ENCODE results near the gene NEURL1. TPM values are rescaled to one million over a fixed set of nuclear protein-coding genes. Genes with fewer than 3 reads are reported as not detected.

The NEURL1 gene
- polyA plus RNA-seq = 10 to 100 TPM; 14.6 to 48.6 (median 20.8) TPM
- long read RNA-seq, donor 1, partial matches to known transcripts = 51 of 59 reads
- long read RNA-seq, donor 1, other reads (novel, unspliced or antisense) = 7 of 59 reads
- long read RNA-seq, donor 2 = 0 reads
- long read RNA-seq, donor 3 = 0 reads
- long read RNA-seq, donor 4 = 0 reads
- long read RNA-seq, donor 5 = 0 reads
- long read RNA-seq, donor 6 = 0 reads
- long read RNA-seq, donor 7 = 0 reads
- long read RNA-seq, donor 8 = 0 reads
- long read RNA-seq, donor 9 = 0 reads
- long read RNA-seq, donor 10, full-length matches to known transcripts = 2 of 2 reads
- long read RNA-seq, donor 10, partial matches to known transcripts = 0 of 2 reads
- long read RNA-seq, donor 10, other reads (novel, unspliced or antisense) = 0 of 2 reads

- peak within 1 kb of the TSS; percentile 38 to 69 (median 62) for H3K4me3 ChIP-seq (ENCODE audit: low read depth in 1 of 3, low read length in 3 of 3)
- peak in 1 of 2 donors; percentile 73 for DNase-seq
- FAIRE-seq = no peak
- peak within 1 kb of the TSS in 1 of 3 donors; percentile 66 for H3K27ac ChIP-seq (ENCODE audit: low read depth in 1 of 3, low read length in 2 of 3)
- H3K27me3 ChIP-seq (ENCODE audit: control insufficient read depth in 3 of 3, insufficient read depth in 3 of 3, low read length in 3 of 3) = peaks cover 0 to 14% (median 4%) of the 10 kb centered on the region in 3 donors
- 2 to 3% (median 2%) methylated on average over 41 to 65 of the region's 65 CpGs for WGBS, 3 donors
- H3K36me3 ChIP-seq (ENCODE audit: control insufficient read depth in 3 of 3, insufficient read depth in 2 of 3, low read depth in 1 of 3, low read length in 3 of 3) = no peaks in the 10 kb centered on the region
- H3K9me3 ChIP-seq (ENCODE audit: control insufficient read depth in 2 of 2, insufficient read depth in 1 of 2, low read depth in 1 of 2, low read length in 1 of 2) = no peaks in the 10 kb centered on the region
- peaks cover 0 to 27% (median 0%) of the 10 kb centered on the region in 3 donors for H3K4me1 ChIP-seq (ENCODE audit: control insufficient read depth in 3 of 3, insufficient read depth in 2 of 3, low read depth in 1 of 3, low read length in 2 of 3)
Measured at GRCh38 chr10:103493362-103493915, at the start of gene NEURL1. NEURL1 (plus strand) TSS chr10:103493705; CDS start chr10:103494388, 683 bp downstream.

- no peaks in the 10 kb centered on the region for H3K4me1 ChIP-seq (ENCODE audit: control insufficient read depth in 3 of 3, insufficient read depth in 2 of 3, low read depth in 1 of 3, low read length in 2 of 3)
- H3K36me3 ChIP-seq (ENCODE audit: control insufficient read depth in 3 of 3, insufficient read depth in 2 of 3, low read depth in 1 of 3, low read length in 3 of 3) = peaks cover 18 to 92% (median 30%) of the 10 kb centered on the region in 3 donors
- no peaks in the 10 kb centered on the region for H3K9me3 ChIP-seq (ENCODE audit: control insufficient read depth in 2 of 2, insufficient read depth in 1 of 2, low read depth in 1 of 2, low read length in 1 of 2)
- no peak overlapping the region for H3K4me3 ChIP-seq (ENCODE audit: low read depth in 1 of 3, low read length in 3 of 3)
- peak overlapping the region in 1 of 3 donors; percentile 4 for H3K27ac ChIP-seq (ENCODE audit: low read depth in 1 of 3, low read length in 2 of 3)
- DNase-seq = no peak
- FAIRE-seq = no peak
- H3K27me3 ChIP-seq (ENCODE audit: control insufficient read depth in 3 of 3, insufficient read depth in 3 of 3, low read length in 3 of 3) = no peaks in the 10 kb centered on the region
- WGBS, 3 donors = 82 to 87% (median 85%) methylated on average over 10 of the region's 10 CpGs
Measured at GRCh38 chr10:103444478-103444877, 49.0 kb upstream of the NEURL1 start.

DNA sequence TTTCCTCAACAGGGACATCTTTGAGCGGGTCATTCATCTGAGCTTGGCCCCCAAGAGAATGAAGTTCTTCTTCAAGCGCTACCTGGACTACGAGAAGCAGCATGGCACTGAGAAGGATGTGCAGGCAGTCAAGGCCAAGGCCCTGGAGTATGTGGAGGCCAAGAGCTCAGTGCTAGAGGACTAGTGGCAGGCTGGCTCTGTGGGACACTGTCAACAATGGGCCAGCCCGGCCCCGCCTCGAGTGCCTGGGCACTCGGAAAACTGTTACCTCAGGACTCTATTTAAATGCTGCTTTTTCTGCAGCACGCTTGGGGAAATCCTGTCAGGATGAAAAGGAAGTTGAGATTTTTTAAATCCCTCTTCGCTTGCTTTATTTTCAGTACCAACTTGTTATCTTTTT, 48.1 kb upstream of the NEURL1 start:
- FAIRE-seq = no peak

GRCh38 chr10:103445767-103446567, 47.5 kb upstream of the NEURL1 start:
- DNase-seq (no peak), FAIRE-seq (no peak)
- H3K27ac ChIP-seq (ENCODE audit: low read depth in 1 of 3, low read length in 2 of 3) = peak overlapping the region in 2 of 3 donors; percentile 21 to 77
- WGBS, 3 donors = 61 to 82% (median 75%) methylated on average over 12 of the region's 12 CpGs
- H3K4me3 ChIP-seq (ENCODE audit: low read depth in 1 of 3, low read length in 3 of 3) = no peak overlapping the region
- no peaks in the 10 kb centered on the region for H3K9me3 ChIP-seq (ENCODE audit: control insufficient read depth in 2 of 2, insufficient read depth in 1 of 2, low read depth in 1 of 2, low read length in 1 of 2)
- H3K4me1 ChIP-seq (ENCODE audit: control insufficient read depth in 3 of 3, insufficient read depth in 2 of 3, low read depth in 1 of 3, low read length in 2 of 3) = no peaks in the 10 kb centered on the region
- peaks cover 18 to 87% (median 28%) of the 10 kb centered on the region in 3 donors for H3K36me3 ChIP-seq (ENCODE audit: control insufficient read depth in 3 of 3, insufficient read depth in 2 of 3, low read depth in 1 of 3, low read length in 3 of 3)
- no peaks in the 10 kb centered on the region for H3K27me3 ChIP-seq (ENCODE audit: control insufficient read depth in 3 of 3, insufficient read depth in 3 of 3, low read length in 3 of 3)

More for the DNA sequence above, 48.1 kb upstream of the NEURL1 start:
- Histone ChIP-seq H3K27me3 (ENCODE audit: control insufficient read depth in 3 of 3, insufficient read depth in 3 of 3, low read length in 3 of 3) (no peaks in the 10 kb centered on the region), H3K36me3 (ENCODE audit: control insufficient read depth in 3 of 3, insufficient read depth in 2 of 3, low read depth in 1 of 3, low read length in 3 of 3) (peaks cover 18 to 91% (median 29%) of the 10 kb centered on the region in 3 donors), H3K9me3 (ENCODE audit: control insufficient read depth in 2 of 2, insufficient read depth in 1 of 2, low read depth in 1 of 2, low read length in 1 of 2) (no peaks in the 10 kb centered on the region), H3K4me1 (ENCODE audit: control insufficient read depth in 3 of 3, insufficient read depth in 2 of 3, low read depth in 1 of 3, low read length in 2 of 3) (no peaks in the 10 kb centered on the region), H3K27ac (ENCODE audit: low read depth in 1 of 3, low read length in 2 of 3) (peak overlapping the region in 1 of 3 donors; percentile 77), H3K4me3 (ENCODE audit: low read depth in 1 of 3, low read length in 3 of 3) (no peak overlapping the region)
- WGBS, 3 donors = 81 to 94% (median 91%) methylated on average over 9 of the region's 9 CpGs
- no peak for DNase-seq

GRCh38 chr10:103447187-103447586, 46.3 kb upstream of the NEURL1 start:
- Histone ChIP-seq H3K4me3 (ENCODE audit: low read depth in 1 of 3, low read length in 3 of 3) (no peak overlapping the region), H3K4me1 (ENCODE audit: control insufficient read depth in 3 of 3, insufficient read depth in 2 of 3, low read depth in 1 of 3, low read length in 2 of 3) (no peaks in the 10 kb centered on the region), H3K27me3 (ENCODE audit: control insufficient read depth in 3 of 3, insufficient read depth in 3 of 3, low read length in 3 of 3) (no peaks in the 10 kb centered on the region), H3K36me3 (ENCODE audit: control insufficient read depth in 3 of 3, insufficient read depth in 2 of 3, low read depth in 1 of 3, low read length in 3 of 3) (peaks cover 15 to 75% (median 21%) of the 10 kb centered on the region in 3 donors), H3K9me3 (ENCODE audit: control insufficient read depth in 2 of 2, insufficient read depth in 1 of 2, low read depth in 1 of 2, low read length in 1 of 2) (no peaks in the 10 kb centered on the region), H3K27ac (ENCODE audit: low read depth in 1 of 3, low read length in 2 of 3) (no peak overlapping the region)
- 96 to 99% (median 97%) methylated on average over 23 of the region's 23 CpGs for WGBS, 3 donors
- DNase-seq (no peak), FAIRE-seq (no peak)

DNA sequence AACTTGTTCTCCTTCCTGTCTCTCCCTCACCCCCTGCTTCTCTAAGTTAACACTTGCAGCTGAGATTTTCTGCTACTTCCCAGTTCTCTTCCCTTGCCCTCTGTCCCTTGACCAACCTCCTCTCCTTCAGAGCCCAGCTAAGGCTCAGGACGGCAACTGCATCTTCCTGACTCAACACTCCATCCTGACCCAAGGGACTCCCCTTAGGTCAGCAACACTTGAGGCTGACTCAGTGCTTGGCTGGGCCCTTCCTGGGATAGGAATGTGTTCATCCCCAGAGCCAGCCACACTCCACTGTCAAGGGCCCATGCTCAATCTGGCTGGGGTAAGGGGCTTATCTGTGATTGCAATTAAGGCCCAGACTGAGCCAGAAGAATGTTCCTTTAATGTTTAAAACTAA, 44.8 kb upstream of the NEURL1 start:
- Histone ChIP-seq H3K4me1 (ENCODE audit: control insufficient read depth in 3 of 3, insufficient read depth in 2 of 3, low read depth in 1 of 3, low read length in 2 of 3) (peaks cover 0 to 6% (median 0%) of the 10 kb centered on the region in 3 donors), H3K9me3 (ENCODE audit: control insufficient read depth in 2 of 2, insufficient read depth in 1 of 2, low read depth in 1 of 2, low read length in 1 of 2) (no peaks in the 10 kb centered on the region), H3K27me3 (ENCODE audit: control insufficient read depth in 3 of 3, insufficient read depth in 3 of 3, low read length in 3 of 3) (no peaks in the 10 kb centered on the region), H3K27ac (ENCODE audit: low read depth in 1 of 3, low read length in 2 of 3) (no peak overlapping the region), H3K4me3 (ENCODE audit: low read depth in 1 of 3, low read length in 3 of 3) (no peak overlapping the region), H3K36me3 (ENCODE audit: control insufficient read depth in 3 of 3, insufficient read depth in 2 of 3, low read depth in 1 of 3, low read length in 3 of 3) (peaks cover 8 to 59% (median 15%) of the 10 kb centered on the region in 3 donors)
- no peak for FAIRE-seq
- no peak for DNase-seq
- WGBS, 3 donors = 54 to 81% (median 79%) methylated on average over 1 of the region's 1 CpG

DNA sequence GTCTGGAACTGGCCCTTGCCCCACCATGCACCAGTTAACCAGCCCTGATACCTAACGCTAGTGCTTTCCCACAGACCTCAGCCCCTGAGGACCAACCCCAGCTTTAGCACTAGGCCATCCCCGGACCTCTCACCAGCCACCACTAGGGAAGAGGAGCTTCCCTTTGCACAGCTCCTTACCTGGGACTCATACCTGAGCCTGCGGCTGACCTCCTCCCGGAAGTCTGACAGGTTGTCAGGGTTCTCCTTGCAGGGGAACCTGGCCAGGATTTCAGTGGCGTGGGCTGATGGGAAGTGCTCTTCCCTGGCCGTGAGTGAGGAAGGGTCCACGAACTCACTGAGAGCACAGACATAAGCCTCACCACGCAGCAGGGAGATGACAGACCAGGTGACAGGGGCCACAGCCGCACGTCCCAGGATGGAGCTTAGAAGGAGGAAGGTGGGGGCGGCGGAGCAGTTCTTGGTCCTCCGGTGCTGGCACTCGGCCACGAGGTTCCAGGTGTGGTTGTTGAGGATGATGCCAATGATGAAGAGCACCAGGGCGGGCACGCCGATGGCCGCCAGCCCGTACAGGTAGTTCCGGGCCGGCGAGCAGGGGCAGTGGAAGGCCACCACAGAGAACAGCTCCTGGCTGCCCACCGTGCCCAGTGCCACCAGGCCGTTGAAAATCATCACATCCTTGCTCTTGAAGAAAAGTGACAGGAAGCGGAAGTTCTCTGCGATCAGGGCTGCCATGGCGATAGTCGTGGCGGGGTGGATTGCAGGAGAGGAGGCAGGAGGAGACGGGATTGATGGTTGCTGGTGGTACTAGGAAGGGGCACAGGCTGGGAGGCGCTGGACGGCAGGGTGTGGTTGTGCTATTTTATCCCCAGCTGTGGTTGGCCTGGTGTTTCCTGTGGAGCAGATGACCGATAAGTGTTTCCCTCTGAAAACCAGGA, 44.0 kb upstream of the NEURL1 start:
- no peaks in the 10 kb centered on the region for H3K27me3 ChIP-seq (ENCODE audit: control insufficient read depth in 3 of 3, insufficient read depth in 3 of 3, low read length in 3 of 3)
- H3K4me3 ChIP-seq (ENCODE audit: low read depth in 1 of 3, low read length in 3 of 3) = no peak overlapping the region
- FAIRE-seq (no peak), DNase-seq (no peak)
- peaks cover 7 to 52% (median 13%) of the 10 kb centered on the region in 3 donors for H3K36me3 ChIP-seq (ENCODE audit: control insufficient read depth in 3 of 3, insufficient read depth in 2 of 3, low read depth in 1 of 3, low read length in 3 of 3)
- peak overlapping the region in 1 of 3 donors; percentile 23 for H3K27ac ChIP-seq (ENCODE audit: low read depth in 1 of 3, low read length in 2 of 3)
- no peaks in the 10 kb centered on the region for H3K9me3 ChIP-seq (ENCODE audit: control insufficient read depth in 2 of 2, insufficient read depth in 1 of 2, low read depth in 1 of 2, low read length in 1 of 2)
- peaks cover 0 to 6% (median 0%) of the 10 kb centered on the region in 3 donors for H3K4me1 ChIP-seq (ENCODE audit: control insufficient read depth in 3 of 3, insufficient read depth in 2 of 3, low read depth in 1 of 3, low read length in 2 of 3)
- WGBS, 3 donors = 86 to 90% (median 87%) methylated on average over 33 to 34 of the region's 34 CpGs

All from small intestine (tissue), 16 donors.